Esophagus (tissue), 2 donors: Measurements from ENCODE around the gene ZMYND10. TPM values are rescaled to one million over a fixed set of nuclear protein-coding genes. Genes with fewer than 3 reads are reported as not detected.

Experiments
- H3K27ac ChIP-seq, 2 donors: one replicate each; pipeline ENCODE4 v1.5.1; 2013; ENCODE audit warnings: low read depth in 2 of 2, mild to moderate bottlenecking in 2 of 2, inconsistent platforms in 1 of 2, low read length in 1 of 2, moderate library complexity in 1 of 2
- H3K27me3 ChIP-seq, 2 donors: one replicate each; pipeline ENCODE4 v1.6.1; 2013; ENCODE audit warnings: low read length in 2 of 2, control low read depth in 1 of 2, mild to moderate bottlenecking in 1 of 2; ENCODE audit not compliant: insufficient read depth in 2 of 2, control insufficient read depth in 1 of 2
- H3K36me3 ChIP-seq, 2 donors: one replicate each; pipeline ENCODE4 v1.6.1; 2013; ENCODE audit warnings: low read length in 1 of 2; ENCODE audit not compliant: control insufficient read depth in 2 of 2, insufficient read depth in 2 of 2
- H3K4me1 ChIP-seq, 2 donors: one replicate each; pipeline ENCODE4 v1.6.1; 2013; ENCODE audit warnings: low read length in 1 of 2; ENCODE audit not compliant: control insufficient read depth in 2 of 2, insufficient read depth in 2 of 2
- H3K4me3 ChIP-seq, 2 donors: one replicate each; pipeline ENCODE4 v1.5.1; 2013; ENCODE audit warnings: low read length in 2 of 2, mild to moderate bottlenecking in 2 of 2, low read depth in 1 of 2, moderate library complexity in 1 of 2
- H3K9me3 ChIP-seq, 2 donors: one replicate each; pipeline ENCODE4 v1.6.1; 2013; ENCODE audit warnings: mild to moderate bottlenecking in 2 of 2, low read depth in 1 of 2, low read length in 1 of 2, moderate library complexity in 1 of 2; ENCODE audit not compliant: control insufficient read depth in 2 of 2, insufficient read depth in 1 of 2
- WGBS, 2 donors: extraction: QIAGEN DNeasy Blood & Tissue Kit; methylation state at CpG; one replicate each; pipeline ENCODE4 v1.1.7; 2013; 5-methylcytosine and 5-hydroxymethylcytosine counted together
- polyA plus RNA-seq, 2 donors: library from polyadenylated mRNA; stranded (reverse); fragments of 200-250 nt; gene quantifications; one replicate each; pipeline ENCODE4 v1.2.3, GENCODE V29; 2013
- donor health status: healthy with polysubstance abuse.
- donor health status: Bipolar disorder and iron deficiency.

ZMYND10 gene
- polyA plus RNA-seq, 2 donors: 0.29 to 0.35 TPM

- WGBS, 2 donors: 39 to 43% methylated on average over 24 of the region's 24 CpGs
- Histone ChIP-seq H3K4me1 (peaks cover 21 to 24% of the 10 kb centered on the region in 2 donors), H3K9me3 (no peaks in the 10 kb centered on the region), H3K27me3 (no peaks in the 10 kb centered on the region), H3K36me3 (peaks cover 13 to 39% of the 10 kb centered on the region in 2 donors), H3K4me3 (peak overlapping the region; percentile 72 to 90), H3K27ac (peak overlapping the region; percentile 75 to 87)
These were observed 12.9 kb upstream of the ZMYND10 start for GRCh38 chr3:50358355-50358910.

- Histone ChIP-seq H3K9me3 (no peaks in the 10 kb centered on the region), H3K36me3 (peaks cover 17 to 43% of the 10 kb centered on the region in 2 donors), H3K27ac (no peak overlapping the region), H3K27me3 (no peaks in the 10 kb centered on the region), H3K4me1 (peaks cover 21 to 24% of the 10 kb centered on the region in 2 donors), H3K4me3 (peak overlapping the region; percentile 12 to 90)
- 65 to 78% methylated on average over 1 of the region's 1 CpG for WGBS, 2 donors
These were observed 11.9 kb upstream of the ZMYND10 start for GRCh38 chr3:50357481-50357880.

GRCh38 chr3:50356553-50356952 is 11.0 kb upstream of the ZMYND10 start:
- WGBS, 2 donors: 37 to 51% methylated on average over 5 of the region's 5 CpGs
- H3K27me3 ChIP-seq: no peaks in the 10 kb centered on the region
- H3K9me3 ChIP-seq: no peaks in the 10 kb centered on the region
- peaks cover 17 to 43% of the 10 kb centered on the region in 2 donors for H3K36me3 ChIP-seq
- H3K27ac ChIP-seq: peak overlapping the region; percentile 11 to 16
- H3K4me1 ChIP-seq: peaks cover 21 to 27% of the 10 kb centered on the region in 2 donors
- peak overlapping the region in 1 of 2 donors; percentile 90 for H3K4me3 ChIP-seq

- Histone ChIP-seq H3K27ac (peak overlapping the region in 1 of 2 donors; percentile 16), H3K4me3 (peak overlapping the region in 1 of 2 donors; percentile 90), H3K4me1 (peaks cover 21 to 33% of the 10 kb centered on the region in 2 donors), H3K27me3 (no peaks in the 10 kb centered on the region), H3K36me3 (peaks cover 17 to 43% of the 10 kb centered on the region in 2 donors), H3K9me3 (no peaks in the 10 kb centered on the region)
- WGBS, 2 donors: 60 to 63% methylated on average over 5 of the region's 5 CpGs
These were observed 10.5 kb upstream of the ZMYND10 start for GRCh38 chr3:50355829-50356552.

GRCh38 chr3:50354850-50355249 is 9.3 kb upstream of the ZMYND10 start:
- no peaks in the 10 kb centered on the region for H3K9me3 ChIP-seq
- H3K4me3 ChIP-seq: no peak overlapping the region
- no peak overlapping the region for H3K27ac ChIP-seq
- 80 to 83% methylated on average over 7 of the region's 7 CpGs for WGBS, 2 donors
- H3K4me1 ChIP-seq: peaks cover 21 to 36% of the 10 kb centered on the region in 2 donors
- H3K27me3 ChIP-seq: no peaks in the 10 kb centered on the region
- H3K36me3 ChIP-seq: peaks cover 17 to 43% of the 10 kb centered on the region in 2 donors

- 77 to 81% methylated on average over 5 of the region's 5 CpGs for WGBS, 2 donors
- H3K9me3 ChIP-seq: no peaks in the 10 kb centered on the region
- H3K27me3 ChIP-seq: no peaks in the 10 kb centered on the region
- H3K4me3 ChIP-seq: no peak overlapping the region
- H3K4me1 ChIP-seq: peaks cover 21 to 41% of the 10 kb centered on the region in 2 donors
- H3K36me3 ChIP-seq: peaks cover 17 to 43% of the 10 kb centered on the region in 2 donors
- H3K27ac ChIP-seq: no peak overlapping the region
These were observed 8.7 kb upstream of the ZMYND10 start for GRCh38 chr3:50354186-50354764.

- Histone ChIP-seq H3K9me3 (no peaks in the 10 kb centered on the region), H3K27ac (peak overlapping the region in 1 of 2 donors; percentile 38), H3K27me3 (no peaks in the 10 kb centered on the region), H3K36me3 (peaks cover 18 to 45% of the 10 kb centered on the region in 2 donors), H3K4me1 (peaks cover 19 to 40% of the 10 kb centered on the region in 2 donors), H3K4me3 (no peak overlapping the region)
- 81 to 86% methylated on average over 12 of the region's 12 CpGs for WGBS, 2 donors
These were observed 7.9 kb upstream of the ZMYND10 start for GRCh38 chr3:50353245-50354004.

GRCh38 chr3:50352781-50353180 is 7.2 kb upstream of the ZMYND10 start:
- Histone ChIP-seq H3K27me3 (no peaks in the 10 kb centered on the region), H3K27ac (no peak overlapping the region), H3K4me3 (no peak overlapping the region), H3K36me3 (peaks cover 20 to 47% of the 10 kb centered on the region in 2 donors), H3K4me1 (peaks cover 13 to 39% of the 10 kb centered on the region in 2 donors), H3K9me3 (no peaks in the 10 kb centered on the region)
- WGBS, 2 donors: 19 to 31% methylated on average over 2 of the region's 2 CpGs

GRCh38 chr3:50351323-50351697 is 5.8 kb upstream of the ZMYND10 start:
- H3K27me3 ChIP-seq: no peaks in the 10 kb centered on the region
- 38 to 40% methylated on average over 11 of the region's 11 CpGs for whole genome bisulfite sequencing, 2 donors
- H3K27ac ChIP-seq: peak overlapping the region; percentile 88 to 95
- H3K36me3 ChIP-seq: peaks cover 20 to 40% of the 10 kb centered on the region in 2 donors
- no peaks in the 10 kb centered on the region for H3K9me3 ChIP-seq
- peaks cover 4 to 27% of the 10 kb centered on the region in 2 donors for H3K4me1 ChIP-seq
- H3K4me3 ChIP-seq: peak overlapping the region; percentile 68 to 71
